NCI-H510A (cell line): ENCODE data around the gene POP5.
"Not testable (repeated sequence)": the region's sequence is repeated elsewhere in the genome, so short reads cannot be mapped to it uniquely, and the experiment has no call there.

Experiments used
- DNase-seq: peaks from one replicate; lab custom pipeline; 2025; lab: John Stamatoyannopoulos, UW

The POP5 gene

DNA sequence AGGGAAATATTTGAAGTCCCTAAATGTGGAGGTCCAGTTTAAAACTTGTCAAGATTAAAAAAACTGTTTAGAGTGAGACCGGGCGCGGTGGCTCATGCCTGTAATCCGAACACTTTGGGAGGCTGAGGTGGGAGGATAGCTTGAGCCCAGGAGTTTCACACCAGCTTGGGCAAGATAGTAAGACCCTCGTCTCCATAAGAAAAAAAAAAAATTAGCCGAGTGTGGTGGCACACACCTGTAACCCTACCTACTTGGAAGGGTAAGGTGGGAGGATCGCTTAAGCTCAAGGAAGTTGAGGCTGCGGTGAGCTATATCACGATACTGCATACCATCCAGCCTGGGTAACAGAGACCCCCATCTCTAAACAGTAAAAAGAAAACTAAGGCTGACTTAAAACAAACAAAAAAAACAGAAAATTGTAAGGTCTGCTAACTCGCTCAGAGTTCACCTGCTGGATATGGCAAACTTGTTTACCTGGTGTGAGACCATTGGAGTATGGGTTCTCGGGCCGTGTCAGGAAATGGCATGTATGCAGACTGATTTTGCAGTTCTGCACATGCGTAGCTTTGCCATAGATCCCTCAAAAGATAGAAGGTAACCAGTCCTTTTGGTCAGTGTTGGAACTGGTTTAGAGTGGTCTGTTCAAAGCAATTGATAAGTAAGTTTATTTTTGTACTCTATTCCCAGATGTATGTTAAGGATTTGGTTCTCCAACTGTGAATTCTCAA, 45.0 kb downstream of the POP5 start:
- no peak for DNase-seq

DNA sequence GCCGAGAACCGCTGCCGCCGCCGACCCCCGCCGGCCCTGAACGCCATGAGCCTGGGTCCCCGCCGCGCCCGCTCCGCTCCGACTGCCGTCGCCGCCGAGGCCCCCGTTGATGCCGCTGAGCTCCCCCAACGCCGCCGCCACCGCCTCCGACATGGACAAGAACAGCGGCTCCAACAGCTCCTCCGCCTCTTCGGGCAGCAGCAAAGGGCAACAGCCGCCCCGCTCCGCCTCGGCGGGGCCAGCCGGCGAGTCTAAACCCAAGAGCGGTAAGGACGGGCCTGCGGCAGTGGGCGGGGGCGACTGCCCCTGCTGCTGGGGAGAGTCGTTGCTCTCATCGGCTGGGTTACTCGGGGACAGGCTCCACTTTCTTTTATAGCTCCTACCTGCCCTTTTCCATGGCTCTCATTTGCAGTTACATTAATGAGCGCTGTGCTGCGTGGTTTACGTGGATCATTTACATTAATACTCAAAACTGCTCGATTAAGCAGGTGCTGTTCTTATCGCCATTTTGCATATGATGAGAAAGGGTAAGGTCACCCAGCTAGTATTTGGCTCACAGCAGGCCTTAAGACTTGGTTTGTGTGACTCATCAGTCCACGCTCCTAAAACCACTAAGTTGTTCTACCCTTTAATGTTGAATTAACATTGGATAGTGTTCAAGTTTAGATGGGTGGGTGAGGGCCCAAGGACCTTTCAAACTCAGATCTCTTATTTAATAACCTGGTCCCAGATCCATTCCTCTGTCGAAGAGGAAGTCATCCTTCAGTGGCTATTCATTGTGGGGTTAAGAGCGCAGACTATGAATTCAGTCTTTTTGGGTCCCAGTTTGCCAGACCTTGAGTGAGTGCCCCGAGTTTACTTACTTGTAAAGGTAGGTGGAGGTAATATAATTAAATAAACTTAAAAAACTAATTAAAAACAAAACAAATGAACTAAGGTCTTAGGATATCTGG, 46.2 kb downstream of the POP5 start:
- no peak for DNase-seq

DNA sequence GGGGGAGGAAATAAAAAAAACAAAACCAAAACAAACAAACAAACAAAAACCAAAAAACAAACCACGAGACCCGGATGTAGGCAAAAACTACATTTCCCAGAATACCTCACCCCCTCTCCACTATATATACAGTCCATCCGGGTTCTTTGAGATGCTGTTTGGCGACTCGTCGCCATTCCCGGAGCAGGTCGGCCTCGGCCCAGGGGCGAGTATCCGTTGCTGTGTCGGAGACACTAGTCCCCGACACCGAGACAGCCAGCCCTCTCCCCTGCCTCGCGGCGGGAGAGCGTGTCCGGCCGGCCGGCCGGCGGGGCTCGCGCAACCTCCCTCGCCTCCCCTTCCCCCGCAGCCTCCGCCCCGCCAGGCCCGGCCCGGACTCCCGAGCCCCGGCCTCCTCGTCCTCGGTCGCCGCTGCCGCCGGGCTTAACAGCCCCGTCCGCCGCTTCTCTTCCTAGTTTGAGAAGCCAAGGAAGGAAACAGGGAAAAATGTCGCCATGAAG, 46.9 kb downstream of the POP5 start, which contains the start of gene RNF10:
Gene RNF10, plus strand, starts transcription at position 154 of the 500 bp plus-strand sequence. CDS start 456 bp downstream, outside the sequence.
- DNase-seq, result peak; percentile 74

GRCh38 chr12:120532701-120533238, 48.4 kb downstream of the POP5 start:
- no peak for DNase-seq

GRCh38 chr12:120530418-120530761, 50.8 kb downstream of the POP5 start:
- DNase-seq, result not testable (repeated sequence)

GRCh38 chr12:120529641-120530417, 51.4 kb downstream of the POP5 start:
- no peak for DNase-seq

GRCh38 chr12:120528861-120529525, 52.2 kb downstream of the POP5 start, which contains the start of gene COQ5:
Gene COQ5, minus strand, starts transcription at chr12:120529158. Its CDS starts 17 bp downstream, at chr12:120529141.
- peak; percentile 88 for DNase-seq
